ENCODE measurements around the gene SLC6A3. TPM values are rescaled to one million over a fixed set of nuclear protein-coding genes. Genes with fewer than 3 reads are reported as not detected.

The SLC6A3 gene
- total and polyA plus RNA-seq, 2 donors (not counting 3 experiments of a cell fraction or from before 2014, with no cell fraction given): not detected

DNA sequence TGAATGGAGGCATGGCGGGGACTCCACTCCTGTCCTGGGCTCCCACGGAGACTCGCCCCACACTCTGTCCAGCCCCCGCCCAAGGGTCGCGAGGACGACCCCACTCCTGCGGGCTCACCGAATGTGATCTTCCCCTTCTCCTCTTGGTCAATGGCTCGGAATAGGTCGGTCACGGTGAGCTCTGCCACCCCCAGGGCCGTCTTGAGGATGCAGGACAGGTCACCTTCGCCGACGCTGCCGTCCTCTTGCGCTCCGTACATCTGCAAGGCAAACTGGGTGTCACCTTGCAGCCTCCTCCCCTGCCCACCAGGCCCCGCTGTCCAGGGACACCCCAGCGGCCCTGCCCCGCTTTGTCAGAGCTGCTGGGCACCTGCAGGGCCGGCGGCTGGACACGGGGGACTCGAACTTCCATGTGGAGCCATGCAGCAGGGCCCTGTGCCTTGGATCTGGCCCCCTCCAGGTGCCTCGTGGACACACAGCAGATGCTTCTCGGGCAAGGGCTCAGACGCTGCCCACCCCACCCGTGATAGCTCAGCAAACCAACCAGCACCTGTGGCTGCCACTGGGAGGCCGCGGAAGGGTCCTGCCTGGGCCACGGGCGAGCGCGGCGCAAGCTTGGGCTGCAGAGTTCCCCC lies 21.5 kb upstream of the SLC6A3 start:
- BruUV-seq (replicated peaks): no TSS peak
- H3K27ac ChIP-seq (ENCODE audit: insufficient read depth, low read depth, low read length): no peak overlapping the region
- DNase-seq (ENCODE audit: low read depth, low spot score): no peak
- TF ChIP-seq GATA2 (IDR thresholded peaks at IDR 0.05; ENCODE audit: insufficient read depth, insufficient read length, low read depth, low read length): no peak
- TF ChIP-seq FOS (IDR thresholded peaks at IDR 0.05; ENCODE audit: borderline replicate concordance, insufficient read depth, low read length): no peak
- no peak for TF ChIP-seq EZH2 (IDR thresholded peaks at IDR 0.05; ENCODE audit: borderline replicate concordance, low read depth, low read length, severe bottlenecking)
- TF ChIP-seq POLR2AphosphoS5 (IDR thresholded peaks at IDR 0.05; ENCODE audit: insufficient read depth, low read depth, low read length): no peak
- TF ChIP-seq MYC (IDR thresholded peaks at IDR 0.05; ENCODE audit: low read depth, low read length): no peak
- no peak for TF ChIP-seq JUN (IDR thresholded peaks at IDR 0.05; ENCODE audit: borderline replicate concordance, insufficient read depth, insufficient read length, low read depth)
- no peak for TF ChIP-seq CTCF (IDR thresholded peaks at IDR 0.05; ENCODE audit: extremely low read depth in 1 of 2, insufficient read depth in 1 of 2, low read depth in 1 of 2, low read length in 2 of 2)
- TF ChIP-seq MAX (IDR thresholded peaks at IDR 0.05; ENCODE audit: insufficient read depth, insufficient read length): no peak
- TF ChIP-seq POLR2A (IDR thresholded peaks at IDR 0.05; ENCODE audit: low read depth, low read length): no peak
- ChIA-PET CTCF (no interaction called here), POLR2A (no interaction called here)
- no peaks in the 10 kb centered on the region for H3K9me1 ChIP-seq (replicated peaks; ENCODE audit: control insufficient read depth, extremely low read depth, insufficient read depth, low read length)
- no peaks in the 10 kb centered on the region for H3K27me3 ChIP-seq (ENCODE audit: control insufficient read depth in 2 of 2, insufficient read depth in 2 of 2, low read length in 2 of 2)
- H3K9ac ChIP-seq (replicated peaks; ENCODE audit: extremely low read depth, insufficient read depth, low read length): no peak overlapping the region
- H3K4me2 ChIP-seq (ENCODE audit: insufficient read depth, low read length): no peak overlapping the region
- FAIRE-seq: no peak
- H3K79me2 ChIP-seq (ENCODE audit: control insufficient read depth, insufficient read depth, low read length): no peaks in the 10 kb centered on the region
- no peaks in the 10 kb centered on the region for H3K9me3 ChIP-seq (replicated peaks; ENCODE audit: control insufficient read depth, insufficient read depth, low read length)
- H3K36me3 ChIP-seq (ENCODE audit: control insufficient read depth in 2 of 2, extremely low read depth in 1 of 2, insufficient read depth in 2 of 2, low read length in 2 of 2): peaks cover 2 to 9% of the 10 kb centered on the region in 2 experiments
- H2AFZ ChIP-seq (ENCODE audit: low read depth, low read length): no peak overlapping the region
- no peaks in the 10 kb centered on the region for H3K4me1 ChIP-seq (ENCODE audit: control insufficient read depth, extremely low read depth, insufficient read depth, low read length)
- no peaks in the 10 kb centered on the region for H4K20me1 ChIP-seq (replicated peaks; ENCODE audit: control insufficient read depth, extremely low read depth, insufficient read depth, low read length)
- H3K4me3 ChIP-seq (replicated peaks in 1 of 3; ENCODE audit: insufficient read depth in 1 of 3, low read depth in 1 of 3, low read length in 3 of 3): no peak overlapping the region
- intact Hi-C loops (cut with micrococcal nuclease): no loop called here
- dilution Hi-C loops (cut with MboI; ENCODE audit: extremely low pct_ligation_motif_present, low sequenced_read_pairs): no loop called here
